SK-N-SH (cell line): ENCODE measurements around the gene ELOA. TPM values are rescaled to one million over a fixed set of nuclear protein-coding genes. Genes with fewer than 3 reads are reported as not detected.

Experiments
- CTCF ChIA-PET: fragments of 300-600, 350-600 bp; formaldehyde crosslinking; extraction: SDS; loops from one replicate; lab custom pipeline; 2021; lab: Yijun Ruan, JAX
- POLR2A ChIA-PET: fragments of 350-600 bp; sonication (Branson Sonifier 250); formaldehyde crosslinking; extraction: SDS; loops from one replicate; lab custom pipeline; 2020; ENCODE audit warnings: antibody characterized with exemption, inconsistent platforms; lab: Yijun Ruan, JAX
- DNase-seq: peaks from one replicate; pipeline ENCODE4 v3.0.0; 2012
- H2AFZ ChIP-seq: fragments of 200-600 bp; sonication (generic); 2 replicates; pipeline ENCODE4 v1.8.1; 2016; ENCODE audit warnings: antibody characterized with exemption, mild to moderate bottlenecking, low read depth
- H3F3A ChIP-seq: fragments of 200-600 bp; sonication (generic); replicated peaks from 2 replicates; pipeline ENCODE3; 2016; ENCODE audit warnings: antibody characterized with exemption, mild to moderate bottlenecking; ENCODE audit not compliant: insufficient read depth
- H3K27ac ChIP-seq, 2 experiments: fragments of 200-500 bp in 1 of 2; fragments of 200-600 bp in 1 of 2; sonication (Bioruptor generic) in 1 of 2; sonication (generic), shearing (Covaris generic) in 1 of 2; 2 replicates each; pipeline versions ENCODE4 v1.5.1 to v1.6.1; 2014 to 2016; ENCODE audit warnings: low read depth in 2 of 2, inconsistent platforms in 1 of 2, low read length in 1 of 2, mild to moderate bottlenecking in 1 of 2, mixed read lengths in 1 of 2
- H3K27me3 ChIP-seq: fragments of 200-600 bp; sonication (generic), shearing (Covaris generic); 2 replicates; pipeline ENCODE4 v1.6.1; 2016; ENCODE audit warnings: mixed run types; ENCODE audit not compliant: insufficient read depth
- H3K36me3 ChIP-seq, 2 experiments: fragments of 200-500 bp in 1 of 2; fragments of 200-600 bp in 1 of 2; sonication (Bioruptor generic) in 1 of 2; sonication (generic) in 1 of 2; replicated peaks in 1 of 2; 2 replicates each; pipeline versions ENCODE3 to v1.5.1; 2014 to 2016; ENCODE audit warnings: low read length in 1 of 2, mild to moderate bottlenecking in 1 of 2; ENCODE audit not compliant: insufficient read depth in 2 of 2, control insufficient read depth in 1 of 2
- H3K4me1 ChIP-seq, 2 experiments: fragments of 200-500 bp in 1 of 2; fragments of 200-600 bp in 1 of 2; sonication (Bioruptor generic) in 1 of 2; sonication (generic), shearing (Covaris generic) in 1 of 2; 2 replicates each; pipeline versions ENCODE4 v1.5.1 to v1.6.1; 2014 to 2016; ENCODE audit warnings: low read depth in 1 of 2, low read length in 1 of 2, mixed run types in 1 of 2; ENCODE audit not compliant: insufficient read depth in 2 of 2, control insufficient read depth in 1 of 2
- H3K4me2 ChIP-seq: fragments of 200-600 bp; sonication (generic), shearing (Covaris generic); 2 replicates; pipeline ENCODE4 v1.6.1; 2017; ENCODE audit warnings: mixed run types
- H3K4me3 ChIP-seq, 2 experiments: fragments of 200-500 bp in 1 of 2; fragments of 200-600 bp in 1 of 2; sonication (Bioruptor generic) in 1 of 2; sonication (generic), shearing (Covaris generic) in 1 of 2; 2 replicates each; pipeline versions ENCODE4 v1.5.1 to v1.8.1; 2014 to 2016; ENCODE audit warnings: low read depth in 2 of 2, inconsistent platforms in 1 of 2, low read length in 1 of 2, mild to moderate bottlenecking in 1 of 2, mixed read lengths in 1 of 2, moderate library complexity in 1 of 2
- H3K79me2 ChIP-seq: fragments of 200-600 bp; sonication (generic); 2 replicates; pipeline ENCODE4 v1.8.1; 2017; ENCODE audit warnings: mild to moderate bottlenecking; ENCODE audit not compliant: insufficient read depth
- H3K9ac ChIP-seq: fragments of 200-600 bp; sonication (generic); 2 replicates; pipeline ENCODE4 v1.6.1; 2017; ENCODE audit warnings: mixed run types
- H3K9me2 ChIP-seq: fragments of 200-600 bp; sonication (generic); 2 replicates; pipeline ENCODE4 v1.6.1; 2017; ENCODE audit warnings: mixed run types
- H3K9me3 ChIP-seq: fragments of 200-600 bp; sonication (generic); 2 replicates; pipeline ENCODE4 v1.6.1; 2017; ENCODE audit warnings: mixed run types, mild to moderate bottlenecking, moderate library complexity
- H4K20me1 ChIP-seq: fragments of 200-600 bp; sonication (generic); 2 replicates; pipeline ENCODE4 v1.6.1; 2017; ENCODE audit warnings: mild to moderate bottlenecking, mixed run types; ENCODE audit not compliant: insufficient read depth
- ELF1 ChIP-seq: IDR thresholded peaks from 2 replicates; pipeline ENCODE4 v1.4.0; 2012
- GABPA ChIP-seq: IDR thresholded peaks from 2 replicates; pipeline ENCODE4 v1.4.0; 2012; ENCODE audit warnings: low read depth, mild to moderate bottlenecking
- MEF2A ChIP-seq: IDR thresholded peaks from 2 replicates; pipeline ENCODE4 v1.4.0; 2012; ENCODE audit warnings: low read depth, borderline replicate concordance
- NFIC ChIP-seq: IDR thresholded peaks from 2 replicates; pipeline ENCODE4 v1.4.0; 2012; ENCODE audit warnings: borderline replicate concordance
- NRF1 ChIP-seq: IDR thresholded peaks from 2 replicates; pipeline ENCODE4 v1.6.1; 2012; ENCODE audit warnings: low read depth, mild to moderate bottlenecking, low read length
- POLR2AphosphoS5 ChIP-seq: IDR thresholded peaks from 2 replicates; pipeline ENCODE4 v1.6.1; 2012; ENCODE audit warnings: low read depth, low read length
- RCOR1 ChIP-seq: fragments of 150-350 bp; IDR thresholded peaks from 2 replicates; pipeline ENCODE4 v1.6.1; 2017; ENCODE audit warnings: antibody characterized with exemption, low read length
- RFX5 ChIP-seq: IDR thresholded peaks from 2 replicates; pipeline ENCODE4 v1.6.1; 2012; ENCODE audit warnings: mild to moderate bottlenecking, improper control_type of control experiment, low read length
- SIN3A ChIP-seq: IDR thresholded peaks from 2 replicates; pipeline ENCODE4 v1.6.1; 2012; ENCODE audit warnings: low read depth, mild to moderate bottlenecking, low read length, moderate library complexity, borderline replicate concordance
- SMC3 ChIP-seq: IDR thresholded peaks from 2 replicates; pipeline ENCODE4 v1.6.1; 2012; ENCODE audit warnings: low read depth, low read length, improper control_type of control experiment
- TAF1 ChIP-seq: IDR thresholded peaks from 2 replicates; pipeline ENCODE4 v1.6.1; 2012; ENCODE audit warnings: low read depth, mild to moderate bottlenecking, low read length, moderate library complexity, borderline replicate concordance
- TEAD4 ChIP-seq: IDR thresholded peaks from 2 replicates; pipeline ENCODE4 v1.4.0; 2012; ENCODE audit warnings: mild to moderate bottlenecking, borderline replicate concordance; ENCODE audit not compliant: insufficient read depth
- WGBS: methylation state at CpG from one replicate; pipeline ENCODE4 v1.1.6; 2017; ENCODE audit warnings: low lambda C conversion rate; 5-methylcytosine and 5-hydroxymethylcytosine counted together
- polyA plus RNA-seq, 3 experiments: library from polyadenylated mRNA; depleted of rRNA; stranded (reverse); fragments of >200 nt; gene quantifications; 2 replicates each; pipeline ENCODE4 v1.2.3, GENCODE V29; 2012
- TF ChIP-seq, protein P1 (sequence below): IDR thresholded peaks from 2 replicates; pipeline ENCODE4 v1.4.0; 2012; ENCODE audit warnings: low read depth, borderline replicate concordance
- TF ChIP-seq, protein P2 (sequence below): fragments of 150-350 bp; IDR thresholded peaks from 2 replicates; pipeline ENCODE4 v1.6.1; 2016; ENCODE audit warnings: mild to moderate bottlenecking, low read depth, low read length
- TF ChIP-seq, protein P3 (sequence below): fragments of 150-350 bp; IDR thresholded peaks from 2 replicates; pipeline ENCODE4 v1.6.1; 2017; ENCODE audit warnings: antibody characterized with exemption, low read length, low read depth, borderline replicate concordance
- TF ChIP-seq, protein P4 (sequence below): IDR thresholded peaks from 2 replicates; pipeline ENCODE4 v1.4.0; 2012; ENCODE audit warnings: low read depth

The ELOA gene
- polyA plus RNA-seq, 1 of the 3 experiments (the other 2 are of a cell fraction): 14.5 TPM

DNA sequence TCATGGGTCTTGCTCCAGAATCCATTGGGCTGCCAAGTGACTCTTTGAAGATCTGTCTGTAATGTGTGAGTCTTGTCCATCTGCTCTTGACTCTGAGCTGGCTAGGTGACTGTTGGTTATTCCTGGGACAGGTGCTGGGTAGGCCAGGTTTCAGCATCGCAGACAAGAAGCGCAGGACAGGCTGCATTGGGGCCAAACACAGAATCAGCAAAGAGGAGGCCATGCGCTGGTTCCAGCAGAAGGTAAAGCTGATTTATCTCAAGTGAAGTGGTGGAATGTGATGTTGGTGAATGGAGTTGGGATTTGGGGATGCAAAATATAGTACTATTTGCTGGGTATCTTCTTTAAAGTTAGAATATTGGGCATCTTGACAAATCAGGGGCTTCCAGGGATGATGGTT lies 47.6 kb upstream of the ELOA start (continued):
- TF ChIP-seq, protein P1, sequence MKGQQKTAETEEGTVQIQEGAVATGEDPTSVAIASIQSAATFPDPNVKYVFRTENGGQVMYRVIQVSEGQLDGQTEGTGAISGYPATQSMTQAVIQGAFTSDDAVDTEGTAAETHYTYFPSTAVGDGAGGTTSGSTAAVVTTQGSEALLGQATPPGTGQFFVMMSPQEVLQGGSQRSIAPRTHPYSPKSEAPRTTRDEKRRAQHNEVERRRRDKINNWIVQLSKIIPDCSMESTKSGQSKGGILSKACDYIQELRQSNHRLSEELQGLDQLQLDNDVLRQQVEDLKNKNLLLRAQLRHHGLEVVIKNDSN: no peak
- TF ChIP-seq TEAD4 (no peak), POLR2AphosphoS5 (no peak; the same call in 1 of the 2 replicates), RCOR1 (no peak), GABPA (no peak)
- TF ChIP-seq, protein P2, sequence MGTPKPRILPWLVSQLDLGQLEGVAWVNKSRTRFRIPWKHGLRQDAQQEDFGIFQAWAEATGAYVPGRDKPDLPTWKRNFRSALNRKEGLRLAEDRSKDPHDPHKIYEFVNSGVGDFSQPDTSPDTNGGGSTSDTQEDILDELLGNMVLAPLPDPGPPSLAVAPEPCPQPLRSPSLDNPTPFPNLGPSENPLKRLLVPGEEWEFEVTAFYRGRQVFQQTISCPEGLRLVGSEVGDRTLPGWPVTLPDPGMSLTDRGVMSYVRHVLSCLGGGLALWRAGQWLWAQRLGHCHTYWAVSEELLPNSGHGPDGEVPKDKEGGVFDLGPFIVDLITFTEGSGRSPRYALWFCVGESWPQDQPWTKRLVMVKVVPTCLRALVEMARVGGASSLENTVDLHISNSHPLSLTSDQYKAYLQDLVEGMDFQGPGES: no peak

DNA sequence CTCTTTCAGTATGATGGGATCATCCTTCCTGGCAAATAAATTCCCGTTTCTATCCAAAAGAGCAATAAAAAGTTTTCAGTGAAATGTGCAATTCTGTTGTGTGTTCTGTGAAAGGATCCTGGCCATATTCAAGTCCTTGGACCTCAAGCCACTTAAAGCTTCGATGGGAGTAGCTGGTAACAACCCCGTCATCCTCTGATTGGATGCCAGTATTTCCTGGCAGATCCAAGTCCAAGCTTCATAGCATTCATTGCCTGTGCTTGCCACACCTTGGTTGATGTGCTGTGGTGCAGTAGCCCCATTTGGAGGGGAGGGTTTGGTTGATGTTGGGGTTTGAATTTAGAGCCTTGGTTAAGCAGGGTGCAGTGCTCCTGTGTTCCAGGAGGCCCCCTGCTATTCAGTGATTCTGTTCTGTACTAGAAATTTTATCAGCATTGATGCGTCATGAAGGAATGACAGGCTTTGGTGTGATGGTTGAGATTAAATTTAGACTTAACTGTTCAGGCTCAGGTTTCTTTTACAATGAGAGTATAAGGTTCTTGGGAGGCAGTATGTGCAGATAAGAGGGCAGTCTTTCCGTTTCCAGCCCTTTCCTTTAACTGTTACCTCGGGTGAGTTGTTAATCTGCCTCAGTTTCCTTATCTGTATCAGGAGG lies 46.8 kb upstream of the ELOA start:
- H3K4me2 ChIP-seq: peak overlapping the region; percentile 91; the same call in 1 of the 2 replicates
- peaks cover 79 to 90% of the 10 kb centered on the region in 2 experiments for H3K36me3 ChIP-seq
- no peak overlapping the region for H3K27ac ChIP-seq
- H3K9me2 ChIP-seq: no peaks in the 10 kb centered on the region
- H3K9me3 ChIP-seq: no peaks in the 10 kb centered on the region
- WGBS: 43% methylated on average over 6 of the region's 6 CpGs
- DNase-seq: no peak
- TF ChIP-seq POLR2AphosphoS5: no peak
- no peak for TF ChIP-seq RFX5
- no peak for TF ChIP-seq SMC3
- no peak for TF ChIP-seq GABPA
- TF ChIP-seq MEF2A: no peak
- TF ChIP-seq NFIC: no peak
- TF ChIP-seq, protein P3, sequence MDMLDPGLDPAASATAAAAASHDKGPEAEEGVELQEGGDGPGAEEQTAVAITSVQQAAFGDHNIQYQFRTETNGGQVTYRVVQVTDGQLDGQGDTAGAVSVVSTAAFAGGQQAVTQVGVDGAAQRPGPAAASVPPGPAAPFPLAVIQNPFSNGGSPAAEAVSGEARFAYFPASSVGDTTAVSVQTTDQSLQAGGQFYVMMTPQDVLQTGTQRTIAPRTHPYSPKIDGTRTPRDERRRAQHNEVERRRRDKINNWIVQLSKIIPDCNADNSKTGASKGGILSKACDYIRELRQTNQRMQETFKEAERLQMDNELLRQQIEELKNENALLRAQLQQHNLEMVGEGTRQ: no peak
- TF ChIP-seq TAF1: no peak
- no peak for TF ChIP-seq ELF1
- no peak for TF ChIP-seq NRF1
- TF ChIP-seq, protein P4, sequence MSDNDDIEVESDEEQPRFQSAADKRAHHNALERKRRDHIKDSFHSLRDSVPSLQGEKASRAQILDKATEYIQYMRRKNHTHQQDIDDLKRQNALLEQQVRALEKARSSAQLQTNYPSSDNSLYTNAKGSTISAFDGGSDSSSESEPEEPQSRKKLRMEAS: no peak
- TF ChIP-seq SIN3A: no peak
- TF ChIP-seq RCOR1: no peak
- POLR2A ChIA-PET: interaction anchor here (0.6 kb wide), 1 partner anchor 103 kb away, joined by 3 read pairs; no protein-coding TSS in a partner anchor
- H3K4me1 ChIP-seq: peaks cover 19 to 36% of the 10 kb centered on the region in 2 experiments; a peak in 3 of 4 replicates
- peaks cover 95% of the 10 kb centered on the region for H4K20me1 ChIP-seq
- no peak overlapping the region for H3K4me3 ChIP-seq
- no peak overlapping the region for H3K9ac ChIP-seq
- H3K79me2 ChIP-seq: peaks cover 99% of the 10 kb centered on the region
- H2AFZ ChIP-seq: no peak overlapping the region
- H3F3A ChIP-seq: peaks cover 35% of the 10 kb centered on the region
- H3K27me3 ChIP-seq: no peaks in the 10 kb centered on the region
- CTCF ChIA-PET: interaction anchor here (0.6 to 2.2 kb wide), 2 partner anchors 29 to 56 kb away, joined by 3 to 5 read pairs; no protein-coding TSS in a partner anchor
